Measurements from ENCODE around the gene DBX1.
"Not testable (repeated sequence)": the region's sequence is repeated elsewhere in the genome, so short reads cannot be mapped to it uniquely, and the experiment has no call there.

The DBX1 gene

GRCh38 chr11:20160425-20161229 lies at the start of gene DBX1:
DBX1 (minus strand) TSS chr11:20160475; CDS start chr11:20160324, 151 bp downstream.
- no peak within 1 kb of the TSS for H3K27ac ChIP-seq (ENCODE audit: low read length)
- peaks cover 87% of the 10 kb centered on the region for H3K27me3 ChIP-seq (ENCODE audit: control insufficient read depth, insufficient read depth, low read length)
- no peak for DNase-seq (ENCODE audit: low read depth, low spot score)
- WGBS (ENCODE audit: insufficient coverage, insufficient read length) = no CpG with 5 or more reads among the region's 30 CpGs
- H3K4me1 ChIP-seq (ENCODE audit: control insufficient read depth, insufficient read depth, low read length) = peaks cover 7% of the 10 kb centered on the region
- no peaks in the 10 kb centered on the region for H3K9me3 ChIP-seq (ENCODE audit: control insufficient read depth, insufficient read depth, low read length)
- H3K36me3 ChIP-seq (ENCODE audit: control insufficient read depth, insufficient read depth, low read length) = no peaks in the 10 kb centered on the region
- no peak within 1 kb of the TSS for H3K4me3 ChIP-seq (ENCODE audit: low read length)

DNA sequence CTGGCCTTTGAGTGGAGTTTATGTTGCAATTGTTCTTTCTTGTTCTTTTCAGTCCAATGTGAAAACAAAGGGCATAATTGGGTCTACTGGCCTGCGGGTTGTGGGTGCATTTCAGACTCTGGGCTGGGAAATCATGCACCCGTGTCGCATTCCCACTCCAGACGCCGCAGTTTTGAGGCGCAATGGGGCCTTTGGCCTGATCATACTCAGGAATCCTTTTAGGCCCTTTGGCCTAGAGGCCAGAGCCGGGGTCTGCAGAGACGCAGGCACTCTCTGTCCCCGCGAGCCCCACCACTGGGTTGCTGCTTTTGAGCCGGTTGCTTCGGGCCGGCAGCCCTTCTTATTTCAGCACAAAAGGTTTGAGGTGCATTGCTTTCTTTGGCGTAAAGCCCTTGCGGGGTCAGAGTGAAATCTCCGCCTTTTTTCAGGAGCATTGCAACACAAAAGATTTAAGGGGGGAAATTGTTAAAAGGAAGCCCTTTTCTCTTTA lies 48.4 kb upstream of the DBX1 start:
- Histone ChIP-seq H3K4me3 (ENCODE audit: low read length) (no peak overlapping the region), H3K9me3 (ENCODE audit: control insufficient read depth, insufficient read depth, low read length) (no peaks in the 10 kb centered on the region), H3K27ac (ENCODE audit: low read length) (no peak overlapping the region), H3K36me3 (ENCODE audit: control insufficient read depth, insufficient read depth, low read length) (no peaks in the 10 kb centered on the region), H3K27me3 (ENCODE audit: control insufficient read depth, insufficient read depth, low read length) (peaks cover 71% of the 10 kb centered on the region), H3K4me1 (ENCODE audit: control insufficient read depth, insufficient read depth, low read length) (no peaks in the 10 kb centered on the region; the same call in 1 of the 2 replicates)
- no peak for DNase-seq (ENCODE audit: low read depth, low spot score)
- no CpG with 5 or more reads among the region's 16 CpGs for WGBS (ENCODE audit: insufficient coverage, insufficient read length)

GRCh38 chr11:20207781-20208621 lies 47.7 kb upstream of the DBX1 start:
- Histone ChIP-seq H3K4me3 (ENCODE audit: low read length) (peak overlapping the region; percentile 20; the same call in 1 of the 2 replicates), H3K4me1 (ENCODE audit: control insufficient read depth, insufficient read depth, low read length) (no peaks in the 10 kb centered on the region; the same call in 1 of the 2 replicates), H3K27ac (ENCODE audit: low read length) (no peak overlapping the region), H3K36me3 (ENCODE audit: control insufficient read depth, insufficient read depth, low read length) (no peaks in the 10 kb centered on the region), H3K9me3 (ENCODE audit: control insufficient read depth, insufficient read depth, low read length) (no peaks in the 10 kb centered on the region), H3K27me3 (ENCODE audit: control insufficient read depth, insufficient read depth, low read length) (peaks cover 72% of the 10 kb centered on the region)
- no CpG with 5 or more reads among the region's 33 CpGs for WGBS (ENCODE audit: insufficient coverage, insufficient read length)
- no peak for DNase-seq (ENCODE audit: low read depth, low spot score)

DNA sequence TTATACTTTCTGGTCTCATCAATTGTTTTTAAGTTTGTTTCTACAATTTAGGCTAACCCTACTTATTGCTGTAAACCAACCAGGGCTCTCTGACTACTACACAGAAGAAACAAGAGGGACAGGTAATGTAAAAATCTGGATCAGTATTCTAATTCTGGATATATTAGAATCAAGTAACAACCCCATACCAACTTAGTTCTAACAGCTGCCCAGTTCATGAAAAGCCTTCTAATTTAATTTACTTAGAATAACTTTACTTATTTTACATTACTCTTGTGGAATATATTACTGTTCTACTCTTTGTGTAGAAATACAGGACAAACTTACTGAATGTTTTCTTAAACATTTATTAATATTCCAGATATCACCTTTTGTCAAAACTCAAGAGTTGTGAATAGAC lies 45.5 kb upstream of the DBX1 start:
- no peak for DNase-seq (ENCODE audit: low read depth, low spot score)
- Histone ChIP-seq H3K4me3 (ENCODE audit: low read length) (no peak overlapping the region), H3K27me3 (ENCODE audit: control insufficient read depth, insufficient read depth, low read length) (peaks cover 76% of the 10 kb centered on the region), H3K36me3 (ENCODE audit: control insufficient read depth, insufficient read depth, low read length) (no peaks in the 10 kb centered on the region), H3K9me3 (ENCODE audit: control insufficient read depth, insufficient read depth, low read length) (no peaks in the 10 kb centered on the region), H3K27ac (ENCODE audit: low read length) (no peak overlapping the region), H3K4me1 (ENCODE audit: control insufficient read depth, insufficient read depth, low read length) (no peaks in the 10 kb centered on the region; the same call in 1 of the 2 replicates)

DNA sequence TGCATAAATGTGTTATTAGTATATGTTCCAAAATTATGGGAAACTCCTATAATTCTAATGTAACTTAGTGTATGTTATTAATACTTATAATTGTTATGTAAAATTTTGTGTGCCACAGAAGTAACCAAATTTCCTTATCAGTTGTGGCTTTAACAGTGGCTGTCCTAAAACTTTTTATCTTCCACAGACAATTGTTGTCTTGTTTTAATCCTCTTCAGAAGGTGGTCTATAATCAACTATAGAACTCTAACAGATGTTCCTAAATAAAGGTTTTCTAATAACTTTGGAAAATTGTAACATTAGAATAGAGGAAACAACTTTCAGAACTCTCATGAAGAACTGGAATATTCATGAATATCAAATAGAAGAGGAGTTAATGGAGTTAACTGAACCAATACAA lies 44.4 kb upstream of the DBX1 start:
- H3K27me3 ChIP-seq (ENCODE audit: control insufficient read depth, insufficient read depth, low read length) = peaks cover 72% of the 10 kb centered on the region
- H3K36me3 ChIP-seq (ENCODE audit: control insufficient read depth, insufficient read depth, low read length) = no peaks in the 10 kb centered on the region
- H3K9me3 ChIP-seq (ENCODE audit: control insufficient read depth, insufficient read depth, low read length) = no peaks in the 10 kb centered on the region
- no peak overlapping the region for H3K4me3 ChIP-seq (ENCODE audit: low read length)
- H3K27ac ChIP-seq (ENCODE audit: low read length) = no peak overlapping the region
- H3K4me1 ChIP-seq (ENCODE audit: control insufficient read depth, insufficient read depth, low read length) = no peaks in the 10 kb centered on the region; the same call in 1 of the 2 replicates
- DNase-seq (ENCODE audit: low read depth, low spot score) = no peak

DNA sequence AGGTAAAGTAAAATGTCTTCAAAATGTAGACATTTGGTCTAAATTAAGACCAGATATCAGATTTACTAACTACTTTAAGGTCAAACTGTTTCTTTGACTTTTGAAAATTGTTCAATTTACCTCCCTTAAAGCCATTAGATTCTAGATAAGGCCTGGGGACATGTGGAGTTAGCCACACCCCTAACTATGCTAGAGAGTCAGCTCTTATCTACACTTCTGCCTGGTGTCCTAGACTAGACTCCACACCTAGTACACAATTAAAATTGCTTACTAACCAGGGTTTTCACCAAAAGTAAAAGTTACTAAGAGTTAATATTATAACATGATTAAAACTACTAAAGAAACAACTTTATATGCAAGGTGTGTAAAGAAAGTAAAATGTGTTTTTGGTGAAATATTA lies 43.6 kb upstream of the DBX1 start:
- no peaks in the 10 kb centered on the region; the same call in 1 of the 2 replicates for H3K4me1 ChIP-seq (ENCODE audit: control insufficient read depth, insufficient read depth, low read length)
- H3K27ac ChIP-seq (ENCODE audit: low read length) = no peak overlapping the region
- H3K36me3 ChIP-seq (ENCODE audit: control insufficient read depth, insufficient read depth, low read length) = no peaks in the 10 kb centered on the region
- H3K27me3 ChIP-seq (ENCODE audit: control insufficient read depth, insufficient read depth, low read length) = peaks cover 67% of the 10 kb centered on the region
- no peaks in the 10 kb centered on the region for H3K9me3 ChIP-seq (ENCODE audit: control insufficient read depth, insufficient read depth, low read length)
- no peak overlapping the region for H3K4me3 ChIP-seq (ENCODE audit: low read length)
- DNase-seq (ENCODE audit: low read depth, low spot score) = no peak

DNA sequence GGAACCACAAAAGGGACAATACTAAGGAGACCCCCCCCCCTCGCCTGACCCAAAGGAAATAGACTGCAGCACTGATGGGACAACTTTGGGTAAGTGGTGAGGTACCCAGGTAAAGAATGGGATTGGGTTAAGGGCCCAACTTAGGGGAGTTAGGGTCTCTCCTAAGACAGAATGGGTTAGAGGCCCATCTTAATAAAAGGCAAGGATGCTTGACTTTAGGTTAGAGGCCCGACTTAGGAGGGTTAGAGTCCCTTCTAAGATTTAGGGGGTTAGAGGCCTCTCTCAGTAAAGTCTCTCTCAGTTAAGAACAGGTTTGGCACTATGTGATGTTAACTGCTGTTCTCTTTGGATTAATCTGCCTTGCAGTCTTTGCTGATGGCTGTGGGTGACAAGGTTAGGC lies 41.0 kb upstream of the DBX1 start:
- no peak for DNase-seq (ENCODE audit: low read depth, low spot score)
- no CpG with 5 or more reads among the region's 2 CpGs for WGBS (ENCODE audit: insufficient coverage, insufficient read length)
- no peaks in the 10 kb centered on the region for H3K36me3 ChIP-seq (ENCODE audit: control insufficient read depth, insufficient read depth, low read length)
- H3K27me3 ChIP-seq (ENCODE audit: control insufficient read depth, insufficient read depth, low read length) = peaks cover 56% of the 10 kb centered on the region
- H3K9me3 ChIP-seq (ENCODE audit: control insufficient read depth, insufficient read depth, low read length) = no peaks in the 10 kb centered on the region
- H3K27ac ChIP-seq (ENCODE audit: low read length) = no peak overlapping the region
- no peak overlapping the region for H3K4me3 ChIP-seq (ENCODE audit: low read length)
- no peaks in the 10 kb centered on the region for H3K4me1 ChIP-seq (ENCODE audit: control insufficient read depth, insufficient read depth, low read length)

GRCh38 chr11:20200331-20200955 lies 40.2 kb upstream of the DBX1 start:
- WGBS (ENCODE audit: insufficient coverage, insufficient read length) = no CpG with 5 or more reads among the region's 5 CpGs
- H3K36me3 ChIP-seq (ENCODE audit: control insufficient read depth, insufficient read depth, low read length); H3K4me1 ChIP-seq (ENCODE audit: control insufficient read depth, insufficient read depth, low read length); H3K27ac ChIP-seq (ENCODE audit: low read length); H3K4me3 ChIP-seq (ENCODE audit: low read length); DNase-seq (ENCODE audit: low read depth, low spot score); H3K9me3 ChIP-seq (ENCODE audit: control insufficient read depth, insufficient read depth, low read length): not testable (repeated sequence)
- H3K27me3 ChIP-seq (ENCODE audit: control insufficient read depth, insufficient read depth, low read length) = peaks cover 52% of the 10 kb centered on the region

GRCh38 chr11:20197881-20198280 lies 37.6 kb upstream of the DBX1 start:
- no CpG with 5 or more reads among the region's 2 CpGs for WGBS (ENCODE audit: insufficient coverage, insufficient read length)
- peaks cover 43% of the 10 kb centered on the region for H3K27me3 ChIP-seq (ENCODE audit: control insufficient read depth, insufficient read depth, low read length)
- DNase-seq (ENCODE audit: low read depth, low spot score) = no peak
- no peaks in the 10 kb centered on the region for H3K4me1 ChIP-seq (ENCODE audit: control insufficient read depth, insufficient read depth, low read length)
- no peaks in the 10 kb centered on the region for H3K9me3 ChIP-seq (ENCODE audit: control insufficient read depth, insufficient read depth, low read length)
- H3K36me3 ChIP-seq (ENCODE audit: control insufficient read depth, insufficient read depth, low read length) = no peaks in the 10 kb centered on the region
- no peak overlapping the region for H3K4me3 ChIP-seq (ENCODE audit: low read length)
- H3K27ac ChIP-seq (ENCODE audit: low read length) = no peak overlapping the region

DNA sequence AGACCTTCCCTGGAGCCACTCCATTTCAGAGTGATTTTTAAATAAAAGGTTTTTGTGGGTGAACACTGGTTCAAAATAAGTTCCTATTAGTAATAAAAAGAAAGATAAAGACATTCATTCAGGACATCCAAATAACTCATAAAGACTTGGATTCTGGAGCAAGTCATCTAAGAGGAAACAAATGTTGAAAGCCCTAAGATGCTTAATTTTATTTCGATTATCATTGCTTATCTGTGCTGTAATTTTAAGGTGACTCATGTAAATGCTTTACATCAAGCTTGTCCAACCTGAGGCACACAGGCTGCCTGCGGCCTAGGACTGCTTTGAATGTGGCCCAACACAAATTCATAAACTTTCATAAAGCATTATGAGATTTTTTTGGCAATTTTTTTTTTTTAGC lies 34.2 kb upstream of the DBX1 start:
- no peak for DNase-seq (ENCODE audit: low read depth, low spot score)
- Histone ChIP-seq H3K27me3 (ENCODE audit: control insufficient read depth, insufficient read depth, low read length) (peaks cover 19% of the 10 kb centered on the region), H3K27ac (ENCODE audit: low read length) (no peak overlapping the region), H3K9me3 (ENCODE audit: control insufficient read depth, insufficient read depth, low read length) (no peaks in the 10 kb centered on the region), H3K36me3 (ENCODE audit: control insufficient read depth, insufficient read depth, low read length) (no peaks in the 10 kb centered on the region), H3K4me1 (ENCODE audit: control insufficient read depth, insufficient read depth, low read length) (no peaks in the 10 kb centered on the region), H3K4me3 (ENCODE audit: low read length) (no peak overlapping the region)
- no CpG with 5 or more reads among the region's 2 CpGs for WGBS (ENCODE audit: insufficient coverage, insufficient read length)

Data from iPS DF 6.9 (cell line).